K562 (cell line): Measurements from ENCODE around the gene RPL21.
A peak's percentile ranks its signal among the peaks of the same experiment; 100 is the strongest.

Experiments used
- BCL6 ChIP-seq: fragments of 250-450 bp; sonication (Bioruptor Pico); IDR thresholded peaks from 2 replicates; pipeline ENCODE4 v1.4.0; 2020
- CHD1 ChIP-seq: fragments of 200-600 bp; sonication (generic); IDR thresholded peaks from one replicate; pipeline ENCODE4 v1.6.1; 2012; ENCODE audit warnings: mild to moderate bottlenecking, moderate library complexity, low read length, inconsistent platforms
- CREM ChIP-seq: IDR thresholded peaks from 2 replicates; pipeline ENCODE4 v1.6.1; 2014; ENCODE audit warnings: antibody characterized with exemption, low read depth
- CTCF ChIP-seq, 3 experiments: IDR thresholded peaks in 2 of 3; conservative IDR thresholded peaks in 1 of 3; 2 replicates each; pipeline ENCODE4 v1.5.1; 2011 to 2012; ENCODE audit warnings: low read length in 3 of 3, mild to moderate bottlenecking in 3 of 3, control low read depth in 2 of 3, improper control_type of control experiment in 1 of 3, inconsistent platforms in 1 of 3, low read depth in 1 of 3, mixed read lengths in 1 of 3, moderate library complexity in 1 of 3; ENCODE audit not compliant: insufficient read depth in 2 of 3
- KAT7 ChIP-seq: sonication (generic); formaldehyde crosslinking; IDR thresholded peaks from 2 replicates; pipeline ENCODE4 v1.8.0; 2022; ENCODE audit warnings: missing genetic modification reagents, mild to moderate bottlenecking, borderline replicate concordance
- MAX ChIP-seq: sonication (generic); formaldehyde crosslinking; IDR thresholded peaks from 2 replicates; pipeline ENCODE4 v1.9.0; 2022; ENCODE audit warnings: mild to moderate bottlenecking, missing genetic modification reagents
- NRF1 ChIP-seq, 2 experiments: fragments of 450-650 bp; IDR thresholded peaks in 1 of 2; conservative IDR thresholded peaks in 1 of 2; 2 replicates each; pipeline ENCODE4 v1.6.1; 2014; ENCODE audit warnings: mild to moderate bottlenecking in 2 of 2
- PHB2 ChIP-seq: fragments of 450-650 bp; IDR thresholded peaks from 2 replicates; pipeline ENCODE4 v1.6.1; 2017; ENCODE audit warnings: low read depth
- RBM22 ChIP-seq: fragments of 200-400 bp; formaldehyde crosslinking; IDR thresholded peaks from 2 replicates; pipeline ENCODE4 v1.6.1; 2018; ENCODE audit warnings: low read length, low read depth; ENCODE audit not compliant: poor library complexity, severe bottlenecking
- RBM34 ChIP-seq: fragments of 200-400 bp; formaldehyde crosslinking; IDR thresholded peaks from 2 replicates; pipeline ENCODE4 v1.6.1; 2018; ENCODE audit warnings: low read length, borderline replicate concordance; ENCODE audit not compliant: insufficient read depth
- TEAD4 ChIP-seq, 2 experiments: sonication (generic) in 1 of 2; formaldehyde crosslinking in 1 of 2; IDR thresholded peaks; 2 replicates each; pipeline versions ENCODE4 v1.6.1 to v1.8.0; 2012 to 2022; ENCODE audit warnings: borderline replicate concordance in 1 of 2, inconsistent platforms in 1 of 2, low read length in 1 of 2, mild to moderate bottlenecking in 1 of 2, missing genetic modification reagents in 1 of 2

GRCh38 chr13:27251166-27252091 is at the start of gene RPL21:
- TF ChIP-seq NRF1 (conservative IDR thresholded peaks at IDR 0.05 in 1 of 2, IDR thresholded peaks at IDR 0.05 in 1 of 2) (peak; percentile 52 to 64), CHD1 (peak; percentile 70), RBM22 (peak; percentile 71), CREM (peak; percentile 94), CTCF (IDR thresholded peaks at IDR 0.05 in 2 of 3, conservative IDR thresholded peaks at IDR 0.05 in 1 of 3; ENCODE audit: insufficient read depth in 2 of 3, low read depth in 1 of 3, low read length in 3 of 3) (no peak), KAT7 (no peak; the same call in 1 of the 2 replicates), RBM34 (no peak), MAX (CRISPR knock-in tag) (peak; percentile 90), PHB2 (no peak), BCL6 (CRISPR knock-in tag) (no peak), TEAD4 (IDR thresholded peaks at IDR 0.05; ENCODE audit: low read length) (no peak), TEAD4 (CRISPR knock-in tag; IDR thresholded peaks at IDR 0.05; ENCODE audit: borderline replicate concordance) (no peak)
